Neural progenitor cell (in vitro differentiated cells): ENCODE results near the gene TTYH3.

ENCODE experiments used
- CTCF ChIP-seq: fragments of 200-600 bp; sonication (generic); IDR thresholded peaks from 2 replicates; pipeline ENCODE4 v1.5.1; 2017; ENCODE audit warnings: antibody characterized with exemption, mild to moderate bottlenecking
- EZH2 ChIP-seq: fragments of 200-600 bp; sonication (generic); IDR thresholded peaks from 2 replicates; pipeline ENCODE4 v1.6.1; 2017; ENCODE audit warnings: antibody characterized with exemption, mild to moderate bottlenecking, moderate library complexity

DNA sequence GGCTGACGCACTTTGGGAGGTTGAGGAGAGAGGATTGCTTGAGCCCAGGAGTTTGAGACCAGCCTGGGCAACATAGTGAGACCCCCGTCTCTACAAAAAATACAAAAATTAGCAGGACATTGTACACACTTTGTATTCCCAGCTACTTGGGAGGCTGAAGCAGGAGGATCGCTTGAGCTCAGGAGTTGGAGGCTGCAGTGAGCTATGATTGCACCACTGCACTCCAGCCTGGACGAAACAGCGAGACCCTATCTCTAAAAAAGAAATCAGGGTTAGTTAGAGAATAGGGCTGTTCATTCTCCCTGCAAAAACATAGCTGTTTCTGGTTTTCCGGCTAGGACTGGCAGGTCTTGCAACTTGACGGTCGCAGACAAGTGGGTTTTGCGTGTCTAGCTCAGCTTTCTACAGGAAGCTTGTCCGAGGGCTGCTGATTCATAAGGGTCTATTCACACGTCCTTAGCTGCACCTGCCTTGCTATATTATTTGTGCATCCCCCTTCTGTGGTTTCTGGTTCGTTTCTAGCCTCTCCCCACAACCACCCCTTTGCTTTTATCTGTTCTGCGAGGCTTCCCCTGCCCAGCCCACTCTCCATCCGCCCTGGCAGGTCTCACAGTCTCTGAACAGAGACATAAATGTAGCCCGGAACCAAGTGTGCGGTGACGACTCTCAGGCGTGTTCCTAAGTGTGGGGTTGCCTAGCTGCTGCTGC is 66.9 kb downstream of the TTYH3 start:
- TF ChIP-seq CTCF (no peak), EZH2 (no peak)
